NCI-H82 (cell line): ENCODE results near the gene MRE11.

ENCODE experiments used
- DNase-seq: peaks from one replicate; lab custom pipeline; 2025; lab: John Stamatoyannopoulos, UW

MRE11 gene

DNA sequence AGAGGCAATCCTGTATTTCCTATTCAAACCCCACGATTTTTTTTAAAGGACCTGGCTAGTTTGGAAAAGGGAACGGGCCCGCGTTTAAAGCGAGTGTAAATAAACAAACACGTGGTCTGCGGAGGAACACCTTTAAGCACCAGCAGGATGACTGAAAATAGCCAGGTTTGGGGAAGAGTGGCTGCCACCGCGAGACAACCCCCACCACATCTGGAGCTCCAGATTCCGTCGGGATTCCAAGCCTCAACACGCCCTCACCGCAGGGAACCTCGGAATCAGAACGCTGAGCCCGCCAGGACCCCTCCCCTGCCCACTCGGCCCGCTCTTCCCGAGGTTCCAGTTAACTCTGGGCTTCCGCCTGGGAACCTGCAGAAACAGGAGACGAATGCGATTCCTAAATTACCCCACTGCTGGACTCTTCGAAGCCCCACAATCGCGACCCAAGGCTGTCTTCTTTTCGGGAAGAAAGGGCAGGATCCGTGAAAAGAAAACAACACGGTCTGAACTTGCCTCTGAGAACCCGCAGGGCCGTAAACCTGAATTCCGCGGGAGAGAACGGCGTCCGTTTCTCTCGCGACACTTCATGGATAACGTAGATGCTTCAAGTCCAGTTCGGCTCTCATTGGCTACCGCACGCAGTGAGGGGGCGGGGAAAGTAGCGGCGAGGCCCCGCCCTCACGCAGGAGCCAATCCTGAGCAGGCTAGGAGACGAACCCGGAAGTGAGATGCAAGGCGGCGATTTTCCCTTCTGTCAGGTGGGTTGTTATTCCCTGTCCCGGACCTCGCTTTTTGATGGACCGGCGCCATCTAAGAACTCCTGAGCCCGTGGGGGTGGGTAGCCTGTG, at the start of gene MRE11, which contains the start of gene ANKRD49:
TSS of gene MRE11 (minus strand) at position 564 of the 845 bp plus-strand sequence. CDS start 1,043 bp downstream, outside the sequence.
TSS of gene ANKRD49 (plus strand) at position 704 of the 845 bp plus-strand sequence. CDS start 2,710 bp downstream, outside the sequence.
- peak; percentile 97 for DNase-seq

DNA sequence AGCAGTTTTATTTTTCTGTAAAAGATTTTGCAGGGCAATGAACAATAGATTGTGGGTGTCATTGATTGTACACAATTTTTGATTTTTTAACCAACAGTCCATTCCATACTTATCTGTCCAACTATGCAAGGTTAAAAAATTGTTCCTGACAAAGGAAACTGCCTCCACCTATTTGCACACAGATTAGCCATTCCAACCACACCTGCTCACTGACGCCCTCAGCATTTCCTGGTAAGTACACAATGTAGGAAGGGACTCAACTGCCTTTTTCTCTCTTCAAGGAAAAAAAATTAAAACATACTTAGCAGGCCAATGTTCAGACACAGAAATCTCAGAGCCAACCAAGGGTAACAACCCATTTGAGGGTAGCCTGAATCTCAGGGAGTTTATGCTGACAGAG, 45.8 kb upstream of the MRE11 start:
- DNase-seq = no peak

DNA sequence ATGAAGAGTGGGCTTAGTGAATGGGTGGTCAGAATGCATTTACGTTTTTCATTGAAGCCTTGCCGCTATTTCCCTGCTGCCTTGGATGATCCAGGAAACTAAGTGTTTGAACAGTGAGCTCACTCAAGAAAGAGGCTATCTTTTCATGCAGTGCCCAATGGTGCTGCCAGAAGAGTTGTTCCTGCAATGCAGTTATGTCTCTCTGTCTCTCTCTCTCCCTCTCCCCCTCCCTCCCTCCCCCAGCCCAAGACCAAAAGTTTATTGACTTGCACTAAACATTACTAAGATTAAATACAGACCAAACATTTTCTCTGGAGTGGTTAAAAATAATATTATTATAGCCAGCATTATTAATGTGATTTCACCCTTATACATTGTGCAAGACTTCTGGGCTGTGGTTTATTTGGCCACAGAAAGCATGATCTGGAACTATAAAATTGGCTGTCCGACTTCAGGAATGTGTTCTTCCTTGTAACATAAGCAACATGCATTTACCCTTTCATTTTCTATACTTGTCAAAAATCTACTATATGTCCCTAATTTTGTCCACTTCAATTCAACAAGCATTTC, 43.5 kb upstream of the MRE11 start:
- DNase-seq = no peak

DNA sequence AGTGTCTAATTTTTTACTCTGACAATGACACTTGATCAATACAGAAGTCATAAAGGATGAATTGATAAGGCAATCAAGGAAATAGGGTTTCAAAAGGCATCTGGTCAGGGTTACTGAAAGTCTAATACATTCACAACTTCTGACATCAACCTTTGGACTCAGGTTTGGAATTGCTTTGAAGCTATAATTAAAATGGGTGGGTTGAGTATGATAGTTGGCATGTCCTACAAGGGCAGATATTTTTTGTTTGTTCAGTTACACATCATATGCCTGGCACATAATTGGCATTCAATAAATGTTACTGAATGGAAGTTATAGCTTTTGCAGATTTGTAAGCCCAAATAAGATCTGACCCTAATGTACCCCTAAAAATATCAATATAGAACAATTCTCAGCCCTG, 42.7 kb upstream of the MRE11 start:
- DNase-seq = no peak

DNA sequence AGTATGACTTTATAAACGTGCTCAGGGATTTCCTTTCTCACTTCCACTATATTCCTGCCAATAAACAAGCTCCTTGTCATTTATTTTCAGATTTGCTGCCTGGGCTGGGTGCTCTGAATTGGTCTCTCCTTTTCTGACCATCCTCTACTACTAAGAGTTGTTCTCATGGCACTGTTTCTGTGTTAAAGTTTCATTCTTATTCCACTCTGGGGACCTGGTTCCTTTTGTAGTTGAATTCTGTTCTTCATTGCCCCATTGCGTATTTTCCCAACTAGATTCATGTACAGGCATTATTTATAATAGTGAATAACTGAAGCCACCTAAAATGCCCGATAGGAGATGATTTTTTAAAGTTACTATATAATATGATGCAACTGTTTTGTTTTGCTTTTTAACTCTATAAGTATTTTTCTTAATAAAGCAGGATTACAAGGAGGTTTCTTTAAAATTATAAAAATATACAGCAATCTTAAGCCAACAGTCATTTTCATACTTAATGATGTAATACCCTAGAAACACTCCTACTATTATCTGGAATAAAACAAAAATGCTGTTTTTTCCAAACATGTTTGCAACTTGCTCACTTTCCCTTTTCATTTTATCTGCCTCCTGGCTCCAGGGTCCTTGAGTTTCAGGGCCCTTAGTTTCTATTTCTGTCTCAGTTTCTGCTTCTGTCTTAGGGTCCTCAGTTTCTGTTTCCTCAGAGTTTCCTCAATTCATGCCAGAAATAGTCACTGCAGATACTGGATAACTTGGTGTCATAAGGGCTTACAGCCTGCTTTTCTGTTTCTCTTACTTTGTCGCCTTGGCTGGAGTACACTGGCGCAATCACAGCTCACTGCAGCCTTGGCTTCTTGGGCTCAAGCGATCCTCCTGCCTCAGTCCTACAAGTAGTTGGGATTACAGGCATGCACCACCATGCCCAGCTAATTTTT, 40.3 kb upstream of the MRE11 start:
- no peak for DNase-seq

DNA sequence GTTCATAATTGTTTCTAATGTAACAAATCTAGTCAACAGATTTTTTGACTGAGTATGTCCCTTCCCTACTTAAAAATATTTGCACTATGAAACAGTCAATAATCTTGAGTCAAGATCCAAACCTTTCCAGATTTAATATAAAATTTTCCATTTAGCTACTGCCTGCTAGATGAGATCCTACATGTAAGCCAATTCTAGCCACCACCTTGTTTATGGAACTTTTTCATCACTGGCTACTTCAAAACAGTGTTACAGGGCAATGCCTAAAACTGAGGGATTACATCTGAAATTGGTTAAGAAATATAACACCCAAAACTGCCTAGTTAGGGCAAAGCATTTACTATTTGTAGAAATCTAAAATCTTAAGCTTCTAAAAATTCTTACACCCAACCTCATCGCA, 39.6 kb upstream of the MRE11 start:
- no peak for DNase-seq

DNA sequence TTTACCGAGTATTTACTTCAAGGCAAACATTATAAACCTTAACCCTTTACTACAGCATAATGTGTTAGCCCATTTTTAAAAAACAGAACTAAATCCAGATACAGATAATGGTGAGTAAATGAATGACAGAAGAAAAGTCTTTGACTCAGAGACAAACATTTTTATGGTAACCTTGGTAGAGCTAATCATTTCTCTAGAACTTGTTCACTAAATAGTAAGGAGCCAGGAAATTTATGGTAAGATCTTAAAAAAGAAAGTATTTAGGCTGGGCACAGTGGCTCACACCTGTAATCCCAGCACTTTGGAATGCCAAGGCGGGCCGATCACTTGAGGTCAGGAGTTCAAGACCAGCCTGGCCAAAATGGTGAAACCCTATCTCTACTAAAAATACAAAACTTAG, 38.6 kb upstream of the MRE11 start:
- DNase-seq = no peak

DNA sequence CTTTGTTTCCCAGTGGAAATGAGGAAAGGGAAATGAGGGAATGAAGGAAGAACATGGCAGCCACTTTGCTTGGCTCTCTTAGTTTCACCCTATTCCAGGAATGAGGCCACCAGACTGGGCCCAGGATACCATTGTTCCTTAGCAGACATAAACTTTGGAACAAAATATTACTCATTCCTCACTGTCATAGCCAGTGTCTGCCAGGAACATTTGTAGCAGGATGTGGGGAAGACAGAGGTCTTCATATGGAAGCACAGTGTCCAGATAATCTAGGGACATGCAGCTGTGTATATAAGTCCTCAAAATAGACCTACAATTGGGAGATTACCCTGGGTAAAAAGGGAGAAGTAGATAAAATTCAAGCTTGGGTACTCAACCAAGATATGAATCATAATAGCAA, 34.9 kb upstream of the MRE11 start:
- DNase-seq = no peak

DNA sequence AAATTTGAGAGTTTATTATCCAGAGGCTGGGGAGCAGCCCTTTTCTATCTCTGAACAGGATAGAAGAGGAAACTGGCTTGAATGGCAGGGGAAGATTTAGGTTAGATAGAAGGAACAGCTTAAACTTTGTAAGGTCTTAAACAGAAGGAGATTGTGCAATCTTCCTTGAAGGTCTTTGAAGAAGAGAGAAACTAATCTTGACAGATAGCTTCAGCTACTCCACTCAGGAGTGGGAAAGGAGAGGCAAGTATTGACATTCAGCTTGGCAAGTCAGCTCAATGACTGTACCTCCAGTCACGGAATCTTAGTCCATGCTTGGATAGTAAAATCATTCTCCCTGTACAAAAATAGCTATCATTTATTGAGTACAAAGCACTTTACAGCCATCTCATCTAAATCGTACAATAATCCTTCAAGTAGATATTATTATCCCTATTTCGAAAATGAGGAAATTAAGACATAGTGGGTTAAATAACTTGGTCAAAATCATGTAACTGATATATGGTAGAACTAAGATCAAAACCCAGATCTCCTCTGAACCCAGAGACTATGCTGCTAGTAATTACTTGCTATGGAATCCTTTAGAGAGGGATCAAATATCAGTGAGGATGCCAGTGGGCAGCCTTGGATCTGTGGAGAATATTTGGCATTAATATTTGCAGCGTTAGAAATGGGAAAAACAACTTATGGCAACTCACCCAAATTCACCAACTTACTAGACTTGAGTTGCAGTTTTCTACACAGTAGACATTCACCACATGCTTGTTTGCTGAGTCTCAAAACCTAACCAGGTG, 33.2 kb upstream of the MRE11 start:
- no peak for DNase-seq

DNA sequence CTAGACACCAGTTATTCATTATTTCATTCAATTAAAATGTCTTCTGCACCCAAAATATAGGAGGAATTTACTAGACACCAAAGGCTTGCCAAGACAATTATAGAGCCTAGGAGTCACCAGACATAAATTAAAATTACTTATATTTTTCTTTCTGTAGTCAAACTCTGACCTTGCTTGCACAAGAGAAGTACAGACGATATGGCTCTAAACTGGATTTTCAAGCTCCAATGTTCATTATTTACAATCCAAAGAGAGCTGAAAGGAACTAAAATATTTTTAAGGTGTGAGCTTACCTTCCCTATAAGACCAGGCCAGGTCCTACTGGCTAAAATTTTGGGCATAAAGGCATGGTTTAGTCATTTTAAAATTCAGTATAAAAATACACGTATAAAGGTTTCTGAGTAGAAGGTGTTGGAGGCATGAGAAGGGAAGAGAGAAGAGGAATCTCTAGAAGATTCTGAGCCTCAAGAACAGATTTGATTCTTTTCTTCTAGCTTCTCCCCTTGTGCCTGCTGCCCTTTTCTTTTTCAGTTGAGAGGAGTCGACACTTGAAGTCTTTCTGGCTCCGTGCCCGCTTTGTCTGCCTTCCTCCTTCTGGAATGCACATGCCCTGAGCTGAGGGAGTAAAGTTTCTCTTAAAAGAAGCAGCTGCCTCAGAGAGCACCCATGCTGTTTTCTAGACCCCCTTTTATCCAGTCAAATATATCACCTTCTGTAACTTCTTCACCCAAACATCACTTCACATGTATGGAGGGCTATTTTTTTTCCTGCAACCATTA, 32.1 kb upstream of the MRE11 start:
- peak; percentile 5 for DNase-seq

DNA sequence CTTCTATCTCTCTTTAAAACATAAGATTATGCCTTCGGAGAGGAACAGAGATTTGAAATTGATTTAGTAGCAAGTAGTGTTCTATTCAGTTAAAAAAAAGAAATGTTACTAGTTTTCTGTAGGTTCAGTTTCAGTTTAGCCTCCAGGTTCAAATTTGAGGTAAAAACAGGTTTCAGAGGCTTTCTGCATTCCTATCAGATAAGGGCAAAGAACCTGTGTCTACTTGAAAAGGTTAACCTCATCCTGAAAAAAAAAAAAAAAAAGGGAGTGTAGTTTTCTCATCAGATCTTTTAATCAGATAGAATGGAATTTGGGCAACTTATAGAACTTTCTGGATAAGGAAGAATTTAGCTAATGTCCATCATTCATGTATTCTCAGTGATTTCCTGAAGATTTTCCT, 30.7 kb upstream of the MRE11 start:
- DNase-seq = no peak

DNA sequence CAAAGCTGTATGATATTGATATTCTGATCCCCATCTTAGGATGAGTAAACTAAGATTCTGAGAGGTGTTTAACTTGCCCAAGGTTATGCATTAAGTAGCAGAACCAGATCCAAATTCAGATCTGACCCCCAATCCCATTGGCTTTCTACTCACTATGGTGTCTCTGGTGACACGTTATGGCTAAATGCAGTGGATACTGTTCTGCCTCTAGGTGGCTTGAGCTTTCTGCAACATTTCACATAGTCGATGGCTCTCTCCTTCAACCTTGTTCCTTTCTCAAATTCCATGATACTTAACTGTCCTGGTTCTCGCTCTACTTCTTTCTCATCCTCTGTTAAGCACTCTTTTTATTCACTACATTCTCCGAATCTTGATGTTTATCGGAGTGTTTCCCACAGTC, 28.0 kb upstream of the MRE11 start:
- peak; percentile 35 for DNase-seq

DNA sequence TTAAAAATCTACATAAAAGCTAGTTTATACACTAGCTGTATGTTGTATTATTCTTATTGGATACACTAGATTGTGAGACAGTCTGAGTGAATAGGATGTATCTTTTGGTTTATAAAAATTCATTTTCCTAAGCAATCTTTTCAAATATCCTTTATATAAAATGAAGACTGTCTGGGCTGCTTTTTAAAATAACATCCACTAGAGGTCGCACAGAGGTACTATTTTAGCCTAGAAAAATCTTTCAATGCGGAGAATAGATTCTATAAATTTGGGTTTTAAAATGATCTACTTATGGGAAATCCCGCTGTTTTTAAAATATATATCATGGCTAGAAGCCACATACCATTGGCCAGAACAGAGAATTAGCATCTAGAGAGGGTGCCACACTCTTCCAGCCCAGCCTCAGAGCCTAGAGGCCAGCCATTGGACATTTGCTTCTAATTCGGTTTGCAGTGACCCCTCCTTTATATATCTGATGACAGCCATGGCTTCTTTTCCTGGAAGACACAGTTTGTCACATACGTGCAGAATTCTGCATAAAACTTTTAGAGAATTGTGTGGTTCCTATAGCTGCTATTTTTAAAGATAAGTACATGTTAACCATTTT, 25.9 kb upstream of the MRE11 start:
- DNase-seq = peak; percentile 42

DNA sequence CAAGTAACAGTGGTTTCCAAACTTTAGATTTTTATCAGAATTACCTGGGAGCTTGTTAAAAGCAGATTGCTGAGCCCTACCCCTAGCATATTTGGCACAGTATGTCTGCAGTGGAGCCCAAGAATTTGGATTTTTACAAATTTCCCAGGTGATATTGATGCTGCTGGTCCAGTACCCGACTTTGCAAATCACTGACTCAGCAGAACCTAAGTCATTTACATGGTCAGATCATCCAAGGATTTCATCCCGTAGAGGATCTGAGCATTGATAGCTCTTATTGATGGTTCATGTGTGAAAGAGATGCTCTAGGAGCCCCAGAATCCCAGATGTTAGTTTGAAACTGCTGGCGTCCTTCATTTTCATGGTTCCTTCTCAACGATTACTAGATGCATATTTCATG, 24.7 kb upstream of the MRE11 start:
- DNase-seq = no peak

DNA sequence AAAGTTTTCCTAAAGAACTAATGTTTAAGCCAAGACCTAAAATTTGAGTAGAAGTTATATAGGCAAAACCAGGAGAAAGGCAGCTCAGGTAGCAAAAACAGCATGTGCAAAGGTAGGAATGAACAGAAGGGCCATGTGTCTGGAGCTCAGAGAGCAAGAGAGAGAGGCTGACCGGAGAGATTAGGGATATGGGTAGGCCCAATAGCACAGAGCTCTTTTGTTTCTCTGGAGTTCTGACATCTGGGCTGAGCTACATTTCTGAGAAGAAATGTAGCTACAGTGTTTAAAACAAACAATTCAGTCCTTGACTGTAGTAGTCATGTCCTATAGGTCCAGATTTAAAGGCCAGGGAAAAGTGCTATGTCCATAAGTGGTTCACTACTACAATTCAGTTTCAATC, 23.1 kb upstream of the MRE11 start:
- no peak for DNase-seq

DNA sequence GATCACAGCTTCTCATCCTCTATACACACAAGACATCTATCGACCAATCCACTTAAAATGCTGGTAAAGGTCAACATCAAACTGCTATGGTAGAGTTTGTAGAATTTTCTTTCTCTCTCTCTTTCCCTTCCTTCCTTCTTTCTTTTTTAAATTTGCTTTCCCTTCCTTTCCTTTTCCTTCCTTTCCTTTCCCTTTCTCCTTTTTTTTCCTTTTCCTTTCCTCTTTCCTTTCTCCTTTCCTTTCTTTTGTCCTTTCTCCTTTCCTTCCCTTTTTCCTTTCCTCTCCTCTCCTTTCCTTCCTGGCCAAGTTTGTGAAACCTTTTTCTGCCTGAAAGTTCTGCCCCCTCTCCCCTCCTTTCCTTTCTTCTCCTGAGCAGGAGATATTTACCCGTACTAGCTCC, 21.8 kb upstream of the MRE11 start:
- DNase-seq = no peak

DNA sequence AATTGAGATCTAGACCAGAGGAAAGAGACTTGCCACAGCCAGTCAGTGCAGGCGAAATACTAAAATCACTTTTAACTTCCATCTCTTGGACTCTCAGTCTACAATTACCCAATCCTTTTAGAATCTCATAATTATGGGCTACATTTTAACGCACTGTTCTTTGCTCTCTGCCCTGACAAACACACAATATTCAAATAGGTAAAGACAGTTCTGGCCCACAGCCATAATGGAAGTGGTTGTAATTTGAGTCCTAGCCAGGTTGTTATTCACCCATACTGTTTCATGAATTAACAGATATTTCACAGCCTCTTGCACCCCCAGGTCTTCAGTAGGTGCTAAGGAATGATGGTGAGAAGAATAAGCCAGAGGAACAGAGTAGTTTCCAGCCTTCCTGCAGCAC, 19.4 kb upstream of the MRE11 start:
- no peak for DNase-seq

DNA sequence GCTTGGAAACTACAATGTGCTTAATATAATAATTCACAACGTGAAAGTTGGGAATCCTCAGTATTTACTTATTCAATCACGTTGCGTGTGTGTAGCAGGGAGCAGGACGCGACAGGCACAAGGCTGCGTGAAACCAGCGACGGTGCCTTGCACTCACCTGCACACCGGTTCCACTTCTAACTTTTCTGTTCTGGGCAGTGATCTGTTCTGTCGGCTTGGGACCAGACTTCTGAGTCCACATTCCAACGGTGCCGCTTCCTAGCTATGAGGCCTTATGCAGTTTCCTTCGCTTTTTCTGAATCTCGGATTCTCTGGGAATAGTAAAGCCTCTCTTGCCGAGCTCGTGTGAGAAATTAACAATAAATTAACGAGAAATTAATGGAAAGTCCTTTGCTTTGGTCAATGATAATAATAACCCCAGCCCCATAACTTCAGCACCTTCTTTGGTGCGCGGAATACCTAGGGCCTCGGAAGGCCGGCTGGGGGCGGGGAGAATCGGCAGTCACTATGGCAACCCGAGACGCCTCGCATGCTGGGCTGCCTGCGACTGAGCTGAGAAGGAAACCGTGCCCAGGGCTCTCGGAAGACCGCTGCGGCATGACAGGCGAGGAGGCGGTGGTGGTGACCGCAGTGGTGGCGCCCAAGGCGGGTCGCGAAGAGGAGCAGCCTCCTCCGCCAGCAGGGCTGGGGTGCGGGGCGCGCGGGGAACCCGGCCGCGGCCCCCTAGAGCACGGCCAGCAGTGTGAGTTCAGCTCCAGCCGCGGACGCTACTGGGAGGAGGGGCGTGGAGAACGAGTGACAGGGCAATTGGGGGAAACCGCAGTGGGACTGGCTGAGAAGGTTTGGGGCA, 18.5 kb upstream of the MRE11 start, which contains the start of gene C11orf97:
TSS of gene C11orf97 (plus strand) at position 530 of the 850 bp plus-strand sequence. CDS start at position 598, 68 bp downstream.
- DNase-seq = peak; percentile 18

DNA sequence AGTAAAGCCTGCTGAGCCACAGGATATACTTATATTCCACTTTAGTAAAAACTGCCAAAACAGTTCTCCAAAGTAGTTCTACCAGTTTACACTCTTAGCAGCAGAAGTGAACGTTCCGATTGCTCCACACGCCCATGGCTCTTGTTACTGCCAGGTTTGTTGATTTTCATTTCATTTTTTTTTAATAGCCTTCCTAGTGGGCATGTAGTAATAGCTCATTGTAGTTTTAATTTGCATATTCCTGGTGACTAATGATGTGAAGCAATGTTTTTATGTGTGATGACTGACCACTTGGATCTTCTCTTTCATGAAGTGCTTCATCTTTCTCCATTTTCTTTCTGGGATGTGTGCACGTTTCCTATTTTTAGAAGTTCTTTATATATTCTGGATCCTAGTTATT, 13.8 kb upstream of the MRE11 start:
- DNase-seq = no peak
